ENCODE measurements around the gene FCAMR.

DNA sequence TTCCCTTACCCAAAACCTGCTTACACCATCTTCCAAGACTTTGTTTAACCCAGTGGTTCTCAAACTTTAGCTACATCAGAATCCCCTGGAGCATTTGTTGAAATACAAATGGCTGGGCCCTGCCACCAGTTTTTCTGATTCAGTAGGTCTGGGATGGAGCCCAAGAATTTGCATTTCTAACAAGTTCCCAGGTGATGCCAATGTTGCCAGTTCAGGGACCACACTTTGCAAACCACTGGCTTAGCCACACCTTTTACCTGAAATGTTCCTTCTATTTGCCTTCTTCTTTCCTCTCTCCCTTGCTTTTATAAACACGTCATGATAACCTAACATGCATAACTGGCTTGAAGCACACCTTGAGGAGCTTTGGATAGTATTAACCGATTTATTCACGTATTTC, 16.1 kb upstream of the FCAMR start:
- no peak for TF ChIP-seq RFX5 (IDR thresholded peaks at IDR 0.05; ENCODE audit: low read depth, low read length)
- TF ChIP-seq, protein P1, sequence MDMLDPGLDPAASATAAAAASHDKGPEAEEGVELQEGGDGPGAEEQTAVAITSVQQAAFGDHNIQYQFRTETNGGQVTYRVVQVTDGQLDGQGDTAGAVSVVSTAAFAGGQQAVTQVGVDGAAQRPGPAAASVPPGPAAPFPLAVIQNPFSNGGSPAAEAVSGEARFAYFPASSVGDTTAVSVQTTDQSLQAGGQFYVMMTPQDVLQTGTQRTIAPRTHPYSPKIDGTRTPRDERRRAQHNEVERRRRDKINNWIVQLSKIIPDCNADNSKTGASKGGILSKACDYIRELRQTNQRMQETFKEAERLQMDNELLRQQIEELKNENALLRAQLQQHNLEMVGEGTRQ (IDR thresholded peaks at IDR 0.05; ENCODE audit: low read depth, low read length) = no peak
- TF ChIP-seq, protein P2, sequence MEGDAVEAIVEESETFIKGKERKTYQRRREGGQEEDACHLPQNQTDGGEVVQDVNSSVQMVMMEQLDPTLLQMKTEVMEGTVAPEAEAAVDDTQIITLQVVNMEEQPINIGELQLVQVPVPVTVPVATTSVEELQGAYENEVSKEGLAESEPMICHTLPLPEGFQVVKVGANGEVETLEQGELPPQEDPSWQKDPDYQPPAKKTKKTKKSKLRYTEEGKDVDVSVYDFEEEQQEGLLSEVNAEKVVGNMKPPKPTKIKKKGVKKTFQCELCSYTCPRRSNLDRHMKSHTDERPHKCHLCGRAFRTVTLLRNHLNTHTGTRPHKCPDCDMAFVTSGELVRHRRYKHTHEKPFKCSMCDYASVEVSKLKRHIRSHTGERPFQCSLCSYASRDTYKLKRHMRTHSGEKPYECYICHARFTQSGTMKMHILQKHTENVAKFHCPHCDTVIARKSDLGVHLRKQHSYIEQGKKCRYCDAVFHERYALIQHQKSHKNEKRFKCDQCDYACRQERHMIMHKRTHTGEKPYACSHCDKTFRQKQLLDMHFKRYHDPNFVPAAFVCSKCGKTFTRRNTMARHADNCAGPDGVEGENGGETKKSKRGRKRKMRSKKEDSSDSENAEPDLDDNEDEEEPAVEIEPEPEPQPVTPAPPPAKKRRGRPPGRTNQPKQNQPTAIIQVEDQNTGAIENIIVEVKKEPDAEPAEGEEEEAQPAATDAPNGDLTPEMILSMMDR (conservative IDR thresholded peaks at IDR 0.05; ENCODE audit: low read depth, low read length) = no peak
- no peak for TF ChIP-seq CHD1 (IDR thresholded peaks at IDR 0.05; ENCODE audit: low read depth, low read length)
- TF ChIP-seq, protein P3, sequence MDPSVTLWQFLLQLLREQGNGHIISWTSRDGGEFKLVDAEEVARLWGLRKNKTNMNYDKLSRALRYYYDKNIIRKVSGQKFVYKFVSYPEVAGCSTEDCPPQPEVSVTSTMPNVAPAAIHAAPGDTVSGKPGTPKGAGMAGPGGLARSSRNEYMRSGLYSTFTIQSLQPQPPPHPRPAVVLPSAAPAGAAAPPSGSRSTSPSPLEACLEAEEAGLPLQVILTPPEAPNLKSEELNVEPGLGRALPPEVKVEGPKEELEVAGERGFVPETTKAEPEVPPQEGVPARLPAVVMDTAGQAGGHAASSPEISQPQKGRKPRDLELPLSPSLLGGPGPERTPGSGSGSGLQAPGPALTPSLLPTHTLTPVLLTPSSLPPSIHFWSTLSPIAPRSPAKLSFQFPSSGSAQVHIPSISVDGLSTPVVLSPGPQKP (IDR thresholded peaks at IDR 0.05; ENCODE audit: borderline replicate concordance, low read depth, low read length) = no peak
- TF ChIP-seq MXI1 (IDR thresholded peaks at IDR 0.05; ENCODE audit: borderline replicate concordance, low read depth, low read length) = no peak
- no peak for TF ChIP-seq MAFK (IDR thresholded peaks at IDR 0.05; ENCODE audit: low read depth, low read length)
- no peak for TF ChIP-seq FOS (IDR thresholded peaks at IDR 0.05; ENCODE audit: low read depth, low read length)

Measured in IMR-90 (cell line).